ENCODE data around the gene TRPM8. TPM values are rescaled to one million over a fixed set of nuclear protein-coding genes. Genes with fewer than 3 reads are reported as not detected.

Gene TRPM8
- total RNA-seq, 2 donors from 2014 or later: not detected

DNA sequence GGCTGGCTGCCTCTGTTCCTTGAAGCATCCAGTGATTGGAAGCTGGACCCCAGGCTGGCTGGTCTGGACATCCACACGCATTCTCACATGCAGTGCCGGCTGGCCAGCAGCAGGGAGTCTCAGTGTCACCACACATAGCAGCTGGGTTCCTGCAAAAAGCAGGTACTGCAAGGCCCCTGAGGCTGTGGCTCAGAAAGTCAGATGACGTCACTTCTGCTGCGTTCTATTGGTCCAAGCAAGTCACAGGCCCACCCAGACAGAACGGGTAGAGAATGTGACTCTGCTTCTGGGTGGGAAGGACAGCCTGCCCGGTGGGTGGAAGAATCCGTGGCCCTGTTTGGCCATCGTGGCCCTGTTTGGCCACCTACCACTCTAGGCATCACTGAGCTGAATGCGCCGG is 82.0 kb downstream of the TRPM8 start:
- Histone ChIP-seq H3K27me3 (no peaks in the 10 kb centered on the region), H3K4me3 (no peak overlapping the region)

DNA sequence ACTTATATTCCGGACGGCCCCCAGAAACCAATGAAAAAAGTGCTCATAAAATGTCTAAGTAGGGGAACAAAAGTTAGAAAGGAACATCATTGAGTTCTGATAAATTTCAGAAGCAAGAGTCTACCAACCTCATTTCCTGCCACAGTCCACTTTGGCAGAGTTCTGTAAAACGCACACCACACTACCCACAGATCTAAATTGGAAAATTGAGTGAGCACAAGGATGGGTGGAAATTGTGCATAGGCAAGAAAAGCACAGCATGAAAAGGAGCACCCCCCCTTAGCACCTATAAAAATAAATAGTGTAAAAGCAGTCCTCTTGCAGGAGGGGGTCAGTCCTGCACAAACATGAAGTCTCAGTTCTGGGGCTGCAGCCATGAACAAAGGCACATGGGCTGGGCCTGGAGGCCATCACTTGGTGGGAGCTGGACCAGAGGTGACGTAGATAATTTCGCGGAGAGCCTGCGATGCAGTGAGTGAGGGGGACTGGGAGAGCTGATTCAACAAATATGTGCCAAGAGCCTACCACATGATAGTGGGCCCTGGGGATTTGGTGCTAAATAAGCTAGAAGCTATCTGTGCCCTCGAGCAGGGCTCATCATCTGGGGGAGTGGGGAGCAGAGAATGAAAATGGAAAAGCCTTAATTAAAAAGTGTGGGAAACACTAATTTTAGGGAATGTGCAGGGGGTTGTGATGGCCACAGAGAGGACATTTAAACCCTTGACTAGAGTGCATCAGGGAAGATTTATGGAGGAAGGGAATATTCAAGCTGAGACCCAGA is 84.4 kb downstream of the TRPM8 start:
- Histone ChIP-seq H3K27me3 (no peaks in the 10 kb centered on the region), H3K27ac (no peak overlapping the region), H3K4me1 (no peaks in the 10 kb centered on the region), H3K36me3 (no peaks in the 10 kb centered on the region), H3K4me3 (no peak overlapping the region), H3K9me3 (no peaks in the 10 kb centered on the region)
- no peak for DNase-seq (ENCODE audit: low spot score)
- TF ChIP-seq, protein P1, sequence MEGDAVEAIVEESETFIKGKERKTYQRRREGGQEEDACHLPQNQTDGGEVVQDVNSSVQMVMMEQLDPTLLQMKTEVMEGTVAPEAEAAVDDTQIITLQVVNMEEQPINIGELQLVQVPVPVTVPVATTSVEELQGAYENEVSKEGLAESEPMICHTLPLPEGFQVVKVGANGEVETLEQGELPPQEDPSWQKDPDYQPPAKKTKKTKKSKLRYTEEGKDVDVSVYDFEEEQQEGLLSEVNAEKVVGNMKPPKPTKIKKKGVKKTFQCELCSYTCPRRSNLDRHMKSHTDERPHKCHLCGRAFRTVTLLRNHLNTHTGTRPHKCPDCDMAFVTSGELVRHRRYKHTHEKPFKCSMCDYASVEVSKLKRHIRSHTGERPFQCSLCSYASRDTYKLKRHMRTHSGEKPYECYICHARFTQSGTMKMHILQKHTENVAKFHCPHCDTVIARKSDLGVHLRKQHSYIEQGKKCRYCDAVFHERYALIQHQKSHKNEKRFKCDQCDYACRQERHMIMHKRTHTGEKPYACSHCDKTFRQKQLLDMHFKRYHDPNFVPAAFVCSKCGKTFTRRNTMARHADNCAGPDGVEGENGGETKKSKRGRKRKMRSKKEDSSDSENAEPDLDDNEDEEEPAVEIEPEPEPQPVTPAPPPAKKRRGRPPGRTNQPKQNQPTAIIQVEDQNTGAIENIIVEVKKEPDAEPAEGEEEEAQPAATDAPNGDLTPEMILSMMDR (IDR thresholded peaks at IDR 0.05): no peak

More for the DNA sequence above, 82.0 kb downstream of the TRPM8 start:
- no peak overlapping the region for H3K27ac ChIP-seq
- H3K9me3 ChIP-seq: no peaks in the 10 kb centered on the region
- H3K36me3 ChIP-seq: no peaks in the 10 kb centered on the region
- DNase-seq (ENCODE audit: low spot score): no peak
- H3K4me1 ChIP-seq: no peaks in the 10 kb centered on the region
- TF ChIP-seq, protein P1 (IDR thresholded peaks at IDR 0.05): no peak

DNA sequence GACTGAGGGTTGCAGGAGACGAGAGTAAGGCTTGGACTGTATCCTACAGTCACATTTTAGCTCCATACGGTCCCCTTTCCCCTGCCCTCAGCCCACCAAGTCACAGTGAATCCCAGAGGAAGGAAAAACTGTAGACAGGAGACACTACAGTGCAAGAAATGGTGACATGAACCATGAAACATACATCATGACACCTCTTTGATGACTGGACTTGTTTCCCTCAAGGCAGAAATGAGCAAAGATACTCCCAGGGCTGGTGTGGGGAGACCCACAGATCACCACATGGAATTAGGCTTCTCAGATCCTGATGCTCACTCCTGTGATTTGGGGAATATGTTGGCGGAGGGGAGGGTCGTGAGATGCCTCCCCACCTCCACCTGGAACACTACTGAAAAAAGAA is 85.1 kb downstream of the TRPM8 start:
- no peaks in the 10 kb centered on the region for H3K4me1 ChIP-seq
- no peaks in the 10 kb centered on the region for H3K27me3 ChIP-seq
- H3K9me3 ChIP-seq: no peaks in the 10 kb centered on the region

DNA sequence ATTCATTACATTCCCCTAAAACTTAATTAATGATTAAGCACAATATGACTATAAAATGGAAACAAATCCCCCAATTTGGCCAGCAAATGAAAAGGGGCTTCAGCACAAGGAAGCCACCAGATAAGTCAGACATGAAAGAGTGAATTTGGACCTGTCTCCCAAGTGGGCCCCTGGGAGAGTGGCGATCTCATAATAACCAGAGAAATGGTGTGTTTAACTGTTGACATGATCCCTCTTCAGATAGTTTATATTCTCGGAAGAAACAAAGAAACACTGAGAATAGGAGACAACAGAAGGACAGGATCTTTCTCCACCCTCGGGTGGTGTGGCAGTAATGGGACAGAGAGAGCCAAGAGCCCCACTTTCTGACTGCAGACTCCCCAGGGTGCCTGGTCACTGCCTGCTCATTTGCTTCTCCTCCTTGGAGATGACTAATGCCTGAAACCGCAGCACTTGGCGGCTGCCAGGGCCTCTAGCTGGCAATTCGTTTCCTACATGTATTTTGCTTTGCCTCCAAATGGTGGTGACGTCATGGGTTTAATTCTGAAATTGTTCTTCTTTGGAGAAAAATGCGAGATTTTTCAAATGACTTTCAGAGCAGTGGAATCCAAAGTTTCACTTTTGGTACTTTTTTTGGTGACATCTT is 86.9 kb downstream of the TRPM8 start:
- H3K27me3 ChIP-seq: no peaks in the 10 kb centered on the region
- no peak for DNase-seq (ENCODE audit: low spot score)
- no peak overlapping the region for H3K27ac ChIP-seq
- H3K4me1 ChIP-seq: no peaks in the 10 kb centered on the region
- no peaks in the 10 kb centered on the region for H3K36me3 ChIP-seq
- no peak overlapping the region for H3K4me3 ChIP-seq
- TF ChIP-seq, protein P1 (IDR thresholded peaks at IDR 0.05): no peak
- no peaks in the 10 kb centered on the region for H3K9me3 ChIP-seq

More for the DNA sequence above, 85.1 kb downstream of the TRPM8 start:
- Histone ChIP-seq H3K27ac (no peak overlapping the region), H3K36me3 (no peaks in the 10 kb centered on the region), H3K4me3 (no peak overlapping the region)
- TF ChIP-seq, protein P1 (IDR thresholded peaks at IDR 0.05): no peak
- DNase-seq (ENCODE audit: low spot score): no peak

DNA sequence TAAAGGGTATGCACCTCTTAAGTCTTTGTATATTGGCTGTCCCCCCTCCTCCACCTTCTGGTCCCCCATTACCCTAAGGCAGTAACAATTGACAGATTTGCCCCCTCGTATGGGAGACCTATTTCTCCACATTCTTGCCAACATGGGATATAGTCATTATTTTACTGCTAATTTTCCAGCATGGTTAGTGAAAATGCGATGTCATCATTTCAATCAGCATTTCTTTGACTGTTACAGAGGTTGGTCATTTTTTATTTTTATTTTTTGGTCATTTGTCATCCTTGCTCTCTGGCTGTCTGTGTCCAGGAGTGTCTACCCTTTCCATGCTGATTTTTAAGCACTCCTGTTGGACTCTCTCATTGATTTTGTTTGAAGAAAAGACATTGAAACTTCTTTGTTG is 88.0 kb downstream of the TRPM8 start:
- Histone ChIP-seq H3K27me3 (no peaks in the 10 kb centered on the region), H3K27ac (no peak overlapping the region), H3K4me3 (no peak overlapping the region), H3K4me1 (no peaks in the 10 kb centered on the region), H3K36me3 (no peaks in the 10 kb centered on the region), H3K9me3 (no peaks in the 10 kb centered on the region)
- TF ChIP-seq, protein P1 (IDR thresholded peaks at IDR 0.05): no peak
- no peak for DNase-seq (ENCODE audit: low spot score)

All from right atrium auricular region (tissue), 2 donors.